Naive thymus-derived CD4-positive, alpha-beta T cell (primary cell): ENCODE data around the gene ZNF804B. TPM values are rescaled to one million over a fixed set of nuclear protein-coding genes. Genes with fewer than 3 reads are reported as not detected.

ENCODE experiments used
- ATAC-seq: fragments of 150-1000 bp; cut with Tn5 transposase; 2 replicates; pipeline ENCODE4 v1.10.0; 2021; ENCODE audit warnings: mild to moderate bottlenecking, moderate library complexity
- CTCF ChIA-PET: fragments of 350-600 bp; sonication (Branson Sonifier 250); formaldehyde crosslinking; loops from one replicate; lab custom pipeline; 2021; ENCODE audit warnings: antibody characterized with exemption; lab: Charles Lee
- POLR2A ChIA-PET: fragments of 350-600 bp; sonication (Branson Sonifier 250); formaldehyde crosslinking; loops from one replicate; lab custom pipeline; 2021; ENCODE audit warnings: antibody characterized with exemption, inconsistent platforms; lab: Charles Lee
- DNase-seq, 9 donors: peaks; one replicate each; pipeline versions ENCODE4 v3.0.0 to v3.0.0-alpha.2; 2020 to 2022; ENCODE audit warnings: mixed read lengths in 1 of 9
- H3K27ac ChIP-seq: one replicate; pipeline ENCODE4 v1.7.0; 2013; ENCODE audit warnings: mild to moderate bottlenecking, low read depth, low read length, moderate library complexity
- H3K27me3 ChIP-seq, 2 donors: one replicate each; pipeline ENCODE4 v1.7.0; 2013; ENCODE audit warnings: low read length in 2 of 2, mild to moderate bottlenecking in 2 of 2, moderate library complexity in 2 of 2; ENCODE audit not compliant: control insufficient read depth in 2 of 2, insufficient read depth in 2 of 2
- H3K36me3 ChIP-seq, 3 experiments: 1 replicate in 2 of 3; 2 replicates in 1 of 3; pipeline ENCODE4 v1.7.0; 2013; ENCODE audit warnings: low read length in 3 of 3, mild to moderate bottlenecking in 3 of 3, moderate library complexity in 1 of 3; ENCODE audit not compliant: insufficient read depth in 3 of 3, control insufficient read depth in 2 of 3
- H3K4me1 ChIP-seq, 2 donors: one replicate each; pipeline ENCODE4 v1.7.0; 2013; ENCODE audit warnings: low read length in 2 of 2, mild to moderate bottlenecking in 2 of 2, moderate library complexity in 1 of 2; ENCODE audit not compliant: control insufficient read depth in 2 of 2, insufficient read depth in 2 of 2
- H3K4me3 ChIP-seq: 2 replicates; pipeline ENCODE4 v1.7.0; 2013; ENCODE audit warnings: mild to moderate bottlenecking, low read length
- H3K9me3 ChIP-seq, 3 experiments: 1 replicate in 2 of 3; 2 replicates in 1 of 3; pipeline ENCODE4 v1.7.0; 2013; ENCODE audit warnings: low read length in 3 of 3; ENCODE audit not compliant: control insufficient read depth in 2 of 3
- H3K27ac Mint-ChIP-seq, 9 donors: one replicate each; pipeline ENCODE4 v1.8.0; 2020 to 2022; ENCODE audit warnings: mixed read lengths in 9 of 9, mild to moderate bottlenecking in 8 of 9, moderate library complexity in 5 of 9, inconsistent platforms in 2 of 9
- H3K27me3 Mint-ChIP-seq, 5 donors: one replicate each; pipeline ENCODE4 v1.8.0; 2021 to 2022; ENCODE audit warnings: mixed read lengths in 5 of 5, mild to moderate bottlenecking in 1 of 5
- H3K36me3 Mint-ChIP-seq, 5 donors: one replicate each; pipeline ENCODE4 v1.8.0; 2020 to 2022; ENCODE audit warnings: mixed read lengths in 5 of 5, mild to moderate bottlenecking in 3 of 5, inconsistent platforms in 1 of 5
- H3K4me1 Mint-ChIP-seq, 7 donors: one replicate each; pipeline ENCODE4 v1.8.0; 2020 to 2022; ENCODE audit warnings: mixed read lengths in 7 of 7, mild to moderate bottlenecking in 3 of 7, inconsistent platforms in 1 of 7
- H3K4me3 Mint-ChIP-seq, 10 donors: one replicate each; pipeline ENCODE4 v1.8.0; 2020 to 2022; ENCODE audit warnings: mild to moderate bottlenecking in 10 of 10, mixed read lengths in 10 of 10, moderate library complexity in 6 of 10, inconsistent platforms in 2 of 10
- H3K9me3 Mint-ChIP-seq, 11 donors: one replicate each; pipeline ENCODE4 v1.8.0; 2020 to 2022; ENCODE audit warnings: mixed read lengths in 11 of 11, mild to moderate bottlenecking in 4 of 11, inconsistent platforms in 1 of 11, moderate library complexity in 1 of 11
- intact Hi-C, 2 donors: fragments of 100-400 bp; cut with micrococcal nuclease; formaldehyde crosslinking; loops; one replicate each; pipeline ENCODE4 v1.15.1; 2023
- polyA plus RNA-seq, 2 donors: library from polyadenylated mRNA; unstranded; fragments of 300-500 nt; fragmentation: Illumina TruSeq; gene quantifications; one replicate each; pipeline ENCODE4 v1.2.3, GENCODE V29; 2021
- total RNA-seq, 6 experiments: library from RNA in 5 of 6; stranded (reverse) in 5 of 6; gene quantifications; 1 replicate in 5 of 6; 2 replicates in 1 of 6; pipeline ENCODE4 v1.2.3 and lab custom pipeline; 2021 to 2026

ZNF804B gene
- total and polyA plus RNA-seq, 7 experiments from 2014 or later, result not detected

DNA sequence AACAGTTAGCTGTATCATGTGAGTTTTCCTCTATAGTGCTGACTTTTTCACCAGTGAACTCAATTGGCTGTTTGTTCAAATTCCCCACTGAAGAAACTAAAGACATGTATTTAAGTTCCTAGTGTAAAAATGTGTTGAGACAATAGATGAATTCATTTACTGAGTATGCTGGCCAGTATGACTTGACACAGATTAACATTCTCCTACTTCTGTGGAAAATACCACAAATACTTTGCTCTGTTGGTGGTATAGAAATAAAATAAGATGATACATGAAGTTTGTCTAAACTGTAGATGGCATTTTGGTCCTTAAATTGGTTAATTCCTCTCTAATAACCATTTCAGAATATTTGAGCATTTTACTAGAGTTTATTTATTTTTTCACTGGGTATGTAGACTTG is 263.7 kb downstream of the ZNF804B start:
- Histone ChIP-seq H3K36me3 (no peaks in the 10 kb centered on the region), H3K27me3 (no peaks in the 10 kb centered on the region), H3K4me1 (no peaks in the 10 kb centered on the region), H3K9me3 (no peaks in the 10 kb centered on the region), H3K4me3 (no peak overlapping the region), H3K27ac (no peak overlapping the region)
- DNase-seq (no peak), ATAC-seq (no peak)
- no peak overlapping the region for H3K27ac Mint-ChIP-seq
- peaks cover 0 to 11% (median 0%) of the 10 kb centered on the region in 5 donors for H3K27me3 Mint-ChIP-seq
- H3K36me3 Mint-ChIP-seq, result no peaks in the 10 kb centered on the region
- ChIA-PET POLR2A (no interaction called here), CTCF (no interaction called here)
- peaks cover 0 to 2% (median 0%) of the 10 kb centered on the region in 7 donors for H3K4me1 Mint-ChIP-seq
- peaks cover 0 to 14% (median under 1%) of the 10 kb centered on the region in 11 donors for H3K9me3 Mint-ChIP-seq
- intact Hi-C loops, result no loop called here
- no peak overlapping the region for H3K4me3 Mint-ChIP-seq

DNA sequence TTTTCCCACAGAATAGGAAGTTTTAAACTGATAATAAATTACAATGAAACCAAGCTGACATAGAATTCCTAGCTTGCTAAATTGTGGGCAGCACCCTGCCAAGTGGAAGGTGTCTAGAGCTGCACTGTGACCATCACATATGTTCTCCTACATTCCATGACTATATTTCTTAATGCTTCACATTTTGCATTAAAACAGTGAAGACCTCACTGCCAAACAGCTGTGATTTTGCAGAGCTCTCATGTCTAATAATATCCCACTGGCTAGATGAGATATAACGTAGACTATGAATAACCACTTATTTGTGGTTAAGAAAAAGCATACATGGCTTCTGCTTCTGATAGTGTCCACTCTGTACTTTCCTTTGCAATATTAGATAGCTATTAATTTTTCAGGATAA is 264.4 kb downstream of the ZNF804B start:
- no peak overlapping the region for H3K4me3 Mint-ChIP-seq
- peaks cover 0 to 2% (median 0%) of the 10 kb centered on the region in 7 donors for H3K4me1 Mint-ChIP-seq
- ATAC-seq (no peak), DNase-seq (no peak)
- no peaks in the 10 kb centered on the region for H3K36me3 Mint-ChIP-seq
- ChIA-PET CTCF (interaction anchor here (0.6 kb wide), 1 partner anchor 1141 kb away, joined by 4 read pairs; no protein-coding TSS in a partner anchor), POLR2A (interaction anchor here (0.7 kb wide), 1 partner anchor 1452 kb away, joined by 3 read pairs; no protein-coding TSS in a partner anchor)
- Histone ChIP-seq H3K4me1 (no peaks in the 10 kb centered on the region), H3K36me3 (no peaks in the 10 kb centered on the region), H3K9me3 (no peaks in the 10 kb centered on the region), H3K4me3 (no peak overlapping the region), H3K27ac (no peak overlapping the region), H3K27me3 (no peaks in the 10 kb centered on the region)
- H3K9me3 Mint-ChIP-seq, result peaks cover 0 to 12% (median 0%) of the 10 kb centered on the region in 11 donors
- H3K27ac Mint-ChIP-seq, result no peak overlapping the region
- intact Hi-C loops, result no loop called here
- peaks cover 0 to 11% (median 0%) of the 10 kb centered on the region in 5 donors for H3K27me3 Mint-ChIP-seq

DNA sequence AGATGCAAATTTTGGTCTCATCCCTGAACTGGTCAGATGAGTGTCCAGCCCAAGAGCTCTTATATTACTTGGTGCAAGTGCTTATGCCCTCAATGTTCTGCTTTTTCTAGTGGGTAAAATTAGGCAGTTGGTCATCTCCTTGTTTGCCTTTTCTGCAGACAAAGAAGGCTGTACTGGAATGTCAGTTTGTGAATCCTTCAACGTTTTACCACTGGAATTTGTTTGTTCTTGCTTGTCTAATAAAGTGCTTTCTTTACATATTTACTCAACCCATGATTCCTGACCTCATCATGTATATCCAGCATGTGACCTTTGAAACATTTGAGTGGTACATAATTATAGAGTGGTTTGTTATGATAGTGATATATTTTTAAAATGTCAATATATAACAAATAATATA is 268.3 kb downstream of the ZNF804B start:
- POLR2A ChIA-PET, result no interaction called here
- H3K27me3 ChIP-seq, result no peaks in the 10 kb centered on the region
- Mint-ChIP-seq H3K27ac (no peak overlapping the region), H3K4me3 (no peak overlapping the region), H3K27me3 (no peaks in the 10 kb centered on the region), H3K9me3 (no peaks in the 10 kb centered on the region), H3K4me1 (peaks cover 0 to 5% (median 0%) of the 10 kb centered on the region in 7 donors), H3K36me3 (no peaks in the 10 kb centered on the region)
- no peak overlapping the region for H3K27ac ChIP-seq
- no peak for DNase-seq
- H3K4me1 ChIP-seq, result no peaks in the 10 kb centered on the region
- no peak overlapping the region for H3K4me3 ChIP-seq
- H3K9me3 ChIP-seq, result no peaks in the 10 kb centered on the region
- ATAC-seq, result no peak
- intact Hi-C loops, result no loop called here
- CTCF ChIA-PET, result no interaction called here
- no peaks in the 10 kb centered on the region for H3K36me3 ChIP-seq

DNA sequence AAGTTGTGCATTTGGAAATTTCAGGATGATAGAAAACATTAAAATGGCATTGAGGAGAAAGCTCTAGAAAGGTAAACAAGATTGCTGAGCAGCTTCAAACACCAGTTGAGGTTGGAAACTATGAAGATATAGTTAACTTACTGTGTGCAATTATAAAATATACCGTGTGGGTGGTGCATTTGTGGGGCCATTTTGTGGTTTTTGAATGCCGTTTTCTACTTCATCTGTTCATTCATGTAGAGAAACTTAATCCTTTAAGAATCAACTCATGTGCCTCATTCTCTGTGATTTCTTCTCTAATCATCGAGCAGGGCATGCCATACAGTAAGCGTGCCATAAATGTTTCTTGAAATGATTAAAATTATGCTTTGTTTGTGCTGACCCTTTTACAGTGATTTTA is 268.8 kb downstream of the ZNF804B start:
- DNase-seq (no peak), ATAC-seq (no peak)
- Mint-ChIP-seq H3K4me3 (no peak overlapping the region), H3K36me3 (no peaks in the 10 kb centered on the region), H3K27ac (no peak overlapping the region), H3K27me3 (no peaks in the 10 kb centered on the region), H3K4me1 (peaks cover 0 to 5% (median 0%) of the 10 kb centered on the region in 7 donors), H3K9me3 (no peaks in the 10 kb centered on the region)
- H3K4me3 ChIP-seq, result no peak overlapping the region
- intact Hi-C loops, result no loop called here
- no peaks in the 10 kb centered on the region for H3K36me3 ChIP-seq
- ChIA-PET CTCF (no interaction called here), POLR2A (no interaction called here)
- H3K27me3 ChIP-seq, result no peaks in the 10 kb centered on the region
- H3K9me3 ChIP-seq, result no peaks in the 10 kb centered on the region
- no peak overlapping the region for H3K27ac ChIP-seq
- no peaks in the 10 kb centered on the region for H3K4me1 ChIP-seq

DNA sequence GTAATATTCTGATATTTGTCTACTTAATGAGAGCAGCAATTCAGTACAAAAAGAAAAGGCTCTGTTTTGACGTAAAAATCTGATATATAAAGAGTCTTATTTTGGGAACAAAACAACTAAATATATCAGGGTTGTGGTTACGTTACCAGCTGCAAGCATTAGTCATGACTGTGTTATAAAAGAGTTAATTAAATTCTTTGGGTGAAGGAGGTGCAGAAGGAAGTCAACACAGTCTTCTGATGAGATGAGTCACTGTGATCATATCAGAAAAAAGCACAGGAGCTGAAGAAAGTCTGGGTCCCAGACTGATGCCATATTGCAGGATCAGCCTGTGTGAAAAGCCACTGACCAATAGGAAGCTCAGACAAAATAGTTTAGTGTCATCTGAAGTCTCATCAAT is 270.4 kb downstream of the ZNF804B start:
- intact Hi-C loops, result no loop called here
- no peak overlapping the region for H3K27ac Mint-ChIP-seq
- ATAC-seq (no peak), DNase-seq (no peak)
- Histone ChIP-seq H3K4me3 (no peak overlapping the region), H3K4me1 (no peaks in the 10 kb centered on the region), H3K36me3 (no peaks in the 10 kb centered on the region), H3K9me3 (no peaks in the 10 kb centered on the region), H3K27ac (no peak overlapping the region), H3K27me3 (no peaks in the 10 kb centered on the region)
- peaks cover 0 to 4% (median 0%) of the 10 kb centered on the region in 5 donors for H3K27me3 Mint-ChIP-seq
- CTCF ChIA-PET, result no interaction called here
- POLR2A ChIA-PET, result no interaction called here
- no peaks in the 10 kb centered on the region for H3K9me3 Mint-ChIP-seq
- H3K4me1 Mint-ChIP-seq, result peaks cover 0 to 5% (median 0%) of the 10 kb centered on the region in 7 donors
- no peak overlapping the region for H3K4me3 Mint-ChIP-seq
- H3K36me3 Mint-ChIP-seq, result no peaks in the 10 kb centered on the region

DNA sequence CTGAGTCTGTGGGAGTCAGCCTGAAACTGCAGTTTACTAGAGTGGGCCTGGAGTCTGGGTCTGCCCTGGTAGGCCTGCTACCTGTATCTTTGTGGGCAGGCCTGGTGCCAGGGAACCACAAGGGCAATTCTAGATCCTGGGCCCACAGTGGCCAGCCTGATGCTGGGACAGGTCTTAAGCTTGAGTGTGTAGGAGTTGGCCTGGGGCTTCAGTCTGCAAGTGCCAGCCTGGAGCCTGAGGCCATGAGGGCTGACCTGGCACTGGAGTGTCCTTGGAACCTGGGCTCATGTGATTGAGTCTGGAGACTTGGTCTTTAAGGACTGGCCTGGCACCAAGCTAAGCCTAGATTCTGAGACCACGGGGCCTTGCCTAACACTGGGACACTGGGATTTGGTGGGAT is 281.7 kb downstream of the ZNF804B start:
- Mint-ChIP-seq H3K4me1 (no peaks in the 10 kb centered on the region), H3K9me3 (peaks cover 0 to 28% (median 7%) of the 10 kb centered on the region in 11 donors), H3K36me3 (no peaks in the 10 kb centered on the region), H3K27me3 (peaks cover 0 to 6% (median 0%) of the 10 kb centered on the region in 5 donors), H3K4me3 (no peak overlapping the region), H3K27ac (no peak overlapping the region)
- intact Hi-C loops, result no loop called here
- DNase-seq (no peak), ATAC-seq (no peak)
- no peaks in the 10 kb centered on the region for H3K4me1 ChIP-seq
- no peak overlapping the region for H3K4me3 ChIP-seq
- ChIA-PET CTCF (interaction anchor here (0.6 kb wide), 1 partner anchor 876 kb away, joined by 4 read pairs; no protein-coding TSS in a partner anchor), POLR2A (no interaction called here)
- H3K27me3 ChIP-seq, result no peaks in the 10 kb centered on the region
- H3K27ac ChIP-seq, result no peak overlapping the region
- no peaks in the 10 kb centered on the region for H3K9me3 ChIP-seq
- no peaks in the 10 kb centered on the region for H3K36me3 ChIP-seq

DNA sequence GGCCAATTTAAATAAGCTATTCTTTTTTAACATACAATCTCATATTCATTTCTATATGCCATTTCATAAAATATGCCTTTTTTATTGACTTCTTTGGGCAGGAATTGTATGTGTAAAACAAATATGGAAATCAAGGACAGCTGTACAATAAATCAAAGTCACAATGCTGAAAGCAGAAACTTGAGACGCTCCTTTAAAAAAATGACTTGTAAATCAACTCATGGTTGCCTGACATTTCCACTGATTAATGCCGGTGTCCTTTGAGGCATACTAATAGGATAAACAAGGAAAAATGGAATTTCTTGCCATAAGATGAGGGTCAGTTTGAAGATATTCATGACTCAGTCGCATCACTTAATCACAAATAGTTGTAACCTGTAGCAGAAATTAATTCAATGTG is 283.4 kb downstream of the ZNF804B start:
- Mint-ChIP-seq H3K4me3 (no peak overlapping the region), H3K27me3 (peaks cover 0 to 8% (median 0%) of the 10 kb centered on the region in 5 donors), H3K9me3 (peaks cover 0 to 30% (median 7%) of the 10 kb centered on the region in 11 donors), H3K27ac (no peak overlapping the region), H3K36me3 (no peaks in the 10 kb centered on the region), H3K4me1 (no peaks in the 10 kb centered on the region)
- H3K9me3 ChIP-seq, result no peaks in the 10 kb centered on the region
- H3K4me3 ChIP-seq, result no peak overlapping the region
- H3K27ac ChIP-seq, result no peak overlapping the region
- H3K4me1 ChIP-seq, result no peaks in the 10 kb centered on the region
- DNase-seq, result no peak
- no peaks in the 10 kb centered on the region for H3K27me3 ChIP-seq
- POLR2A ChIA-PET, result no interaction called here
- intact Hi-C loops, result no loop called here
- CTCF ChIA-PET, result no interaction called here
- no peak for ATAC-seq
- H3K36me3 ChIP-seq, result no peaks in the 10 kb centered on the region
